ENCODE measurements around the gene ZBTB20. TPM values are rescaled to one million over a fixed set of nuclear protein-coding genes. Genes with fewer than 3 reads are reported as not detected.

Gene ZBTB20
- total and polyA plus RNA-seq, 4 donors: 0.88 to 83.2 (median 20.4) TPM

DNA sequence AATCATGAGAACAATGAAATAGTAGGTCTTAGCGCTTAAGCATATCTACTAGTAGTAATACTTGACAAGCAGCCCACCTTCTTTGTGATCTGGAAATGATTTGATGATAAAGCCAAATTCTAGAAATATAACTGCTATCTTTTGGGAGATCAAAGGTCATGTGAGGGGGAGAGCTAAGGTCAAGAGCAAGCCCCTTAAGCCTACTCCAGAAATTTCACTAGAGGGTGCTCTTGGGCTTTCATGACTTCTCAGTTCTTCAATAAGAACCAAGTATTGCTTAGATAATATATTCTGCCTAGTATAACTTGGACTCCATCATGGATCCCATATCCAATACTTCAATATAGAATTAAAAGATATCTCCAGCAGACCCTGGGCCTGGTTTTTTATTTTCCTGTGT lies 319.6 kb downstream of the ZBTB20 start:
- 85% methylated on average over 1 of the region's 1 CpG for WGBS
- TF ChIP-seq HNF4G (IDR thresholded peaks at IDR 0.05): peak; percentile 45
- TF ChIP-seq RXRA (IDR thresholded peaks at IDR 0.05): peak; percentile 35 to 77
- TF ChIP-seq, protein P1, sequence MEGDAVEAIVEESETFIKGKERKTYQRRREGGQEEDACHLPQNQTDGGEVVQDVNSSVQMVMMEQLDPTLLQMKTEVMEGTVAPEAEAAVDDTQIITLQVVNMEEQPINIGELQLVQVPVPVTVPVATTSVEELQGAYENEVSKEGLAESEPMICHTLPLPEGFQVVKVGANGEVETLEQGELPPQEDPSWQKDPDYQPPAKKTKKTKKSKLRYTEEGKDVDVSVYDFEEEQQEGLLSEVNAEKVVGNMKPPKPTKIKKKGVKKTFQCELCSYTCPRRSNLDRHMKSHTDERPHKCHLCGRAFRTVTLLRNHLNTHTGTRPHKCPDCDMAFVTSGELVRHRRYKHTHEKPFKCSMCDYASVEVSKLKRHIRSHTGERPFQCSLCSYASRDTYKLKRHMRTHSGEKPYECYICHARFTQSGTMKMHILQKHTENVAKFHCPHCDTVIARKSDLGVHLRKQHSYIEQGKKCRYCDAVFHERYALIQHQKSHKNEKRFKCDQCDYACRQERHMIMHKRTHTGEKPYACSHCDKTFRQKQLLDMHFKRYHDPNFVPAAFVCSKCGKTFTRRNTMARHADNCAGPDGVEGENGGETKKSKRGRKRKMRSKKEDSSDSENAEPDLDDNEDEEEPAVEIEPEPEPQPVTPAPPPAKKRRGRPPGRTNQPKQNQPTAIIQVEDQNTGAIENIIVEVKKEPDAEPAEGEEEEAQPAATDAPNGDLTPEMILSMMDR (IDR thresholded peaks at IDR 0.05; ENCODE audit: low read depth, low read length, missing input control): peak; percentile 71
- TF ChIP-seq EGR1 (IDR thresholded peaks at IDR 0.05; ENCODE audit: low read depth in 2 of 2): no peak
- TF ChIP-seq RAD21 (IDR thresholded peaks at IDR 0.05): peak; percentile 90 to 93
- TF ChIP-seq SP1 (IDR thresholded peaks at IDR 0.05): no peak
- TF ChIP-seq HNF4A (conservative IDR thresholded peaks at IDR 0.05): peak; percentile 22 to 69
- TF ChIP-seq NR2F2 (IDR thresholded peaks at IDR 0.05): peak; percentile 99
- TF ChIP-seq GABPA (IDR thresholded peaks at IDR 0.05 in 1 of 2, conservative IDR thresholded peaks at IDR 0.05 in 1 of 2): no peak
- H3K4me1 ChIP-seq (ENCODE audit: control insufficient read depth in 4 of 4, insufficient read depth in 4 of 4, low read length in 3 of 4): peaks cover 0 to 30% (median 9%) of the 10 kb centered on the region in 4 donors
- H3K9ac ChIP-seq (ENCODE audit: low read depth in 1 of 2, low read length in 2 of 2): no peak overlapping the region
- H3K36me3 ChIP-seq (ENCODE audit: control insufficient read depth in 4 of 4, insufficient read depth in 3 of 4, low read depth in 1 of 4, low read length in 3 of 4): no peaks in the 10 kb centered on the region
- no peak overlapping the region for H3K4me3 ChIP-seq (ENCODE audit: low read depth in 1 of 3, low read length in 3 of 3)
- H3K27ac ChIP-seq (ENCODE audit: low read depth in 1 of 2, low read length in 2 of 2): no peak overlapping the region
- H3K9me3 ChIP-seq (ENCODE audit: control insufficient read depth in 4 of 4, low read length in 3 of 4): no peaks in the 10 kb centered on the region
- no peaks in the 10 kb centered on the region for H3K27me3 ChIP-seq (ENCODE audit: control insufficient read depth in 4 of 4, insufficient read depth in 4 of 4, low read length in 3 of 4)
- no peak for DNase-seq (ENCODE audit: low spot score)

DNA sequence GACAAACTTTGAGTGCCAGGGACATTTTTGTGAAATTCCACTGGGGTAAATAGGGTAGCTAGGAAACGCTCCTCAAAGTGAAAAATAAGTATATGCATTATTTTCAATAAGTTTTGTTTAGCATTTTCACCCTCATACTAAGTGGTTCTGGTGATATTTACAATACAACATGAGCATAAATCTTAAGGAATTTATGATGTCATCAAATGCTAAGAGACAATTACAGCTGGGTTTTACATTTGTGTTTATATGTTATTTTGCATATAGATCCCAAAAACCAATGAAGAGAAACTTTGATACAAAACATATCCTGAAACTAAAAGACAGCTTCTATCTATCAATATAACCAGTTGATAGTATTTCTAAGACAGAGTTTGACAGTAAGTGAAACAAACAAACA lies 323.1 kb downstream of the ZBTB20 start:
- no peak for DNase-seq (ENCODE audit: low spot score)
- Histone ChIP-seq H3K4me3 (ENCODE audit: low read depth in 1 of 3, low read length in 3 of 3) (no peak overlapping the region), H3K9me3 (ENCODE audit: control insufficient read depth in 4 of 4, low read length in 3 of 4) (no peaks in the 10 kb centered on the region), H3K27me3 (ENCODE audit: control insufficient read depth in 4 of 4, insufficient read depth in 4 of 4, low read length in 3 of 4) (no peaks in the 10 kb centered on the region), H3K9ac (ENCODE audit: low read depth in 1 of 2, low read length in 2 of 2) (no peak overlapping the region), H3K4me1 (ENCODE audit: control insufficient read depth in 4 of 4, insufficient read depth in 4 of 4, low read length in 3 of 4) (peaks cover 0 to 20% (median 7%) of the 10 kb centered on the region in 4 donors), H3K36me3 (ENCODE audit: control insufficient read depth in 4 of 4, insufficient read depth in 3 of 4, low read depth in 1 of 4, low read length in 3 of 4) (peaks cover 0 to 4% (median 0%) of the 10 kb centered on the region in 4 donors), H3K27ac (ENCODE audit: low read depth in 1 of 2, low read length in 2 of 2) (no peak overlapping the region)
- 93% methylated on average over 1 of the region's 1 CpG for WGBS
- TF ChIP-seq, protein P2, sequence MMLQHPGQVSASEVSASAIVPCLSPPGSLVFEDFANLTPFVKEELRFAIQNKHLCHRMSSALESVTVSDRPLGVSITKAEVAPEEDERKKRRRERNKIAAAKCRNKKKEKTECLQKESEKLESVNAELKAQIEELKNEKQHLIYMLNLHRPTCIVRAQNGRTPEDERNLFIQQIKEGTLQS (IDR thresholded peaks at IDR 0.05): no peak
- TF ChIP-seq RAD21 (IDR thresholded peaks at IDR 0.05) (no peak), RXRA (IDR thresholded peaks at IDR 0.05) (no peak), EGR1 (IDR thresholded peaks at IDR 0.05; ENCODE audit: low read depth in 2 of 2) (no peak), JUND (IDR thresholded peaks at IDR 0.05) (no peak), SP1 (IDR thresholded peaks at IDR 0.05) (no peak), FOXA1 (IDR thresholded peaks at IDR 0.05) (no peak), FOXA2 (IDR thresholded peaks at IDR 0.05) (no peak), HNF4A (conservative IDR thresholded peaks at IDR 0.05) (no peak), HNF4G (IDR thresholded peaks at IDR 0.05) (no peak), TAF1 (conservative IDR thresholded peaks at IDR 0.05) (no peak), GABPA (IDR thresholded peaks at IDR 0.05 in 1 of 2, conservative IDR thresholded peaks at IDR 0.05 in 1 of 2) (no peak), YY1 (IDR thresholded peaks at IDR 0.05) (no peak), NR2F2 (IDR thresholded peaks at IDR 0.05) (no peak)
- TF ChIP-seq, protein P3, sequence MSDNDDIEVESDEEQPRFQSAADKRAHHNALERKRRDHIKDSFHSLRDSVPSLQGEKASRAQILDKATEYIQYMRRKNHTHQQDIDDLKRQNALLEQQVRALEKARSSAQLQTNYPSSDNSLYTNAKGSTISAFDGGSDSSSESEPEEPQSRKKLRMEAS (IDR thresholded peaks at IDR 0.05): no peak
- TF ChIP-seq, protein P4, sequence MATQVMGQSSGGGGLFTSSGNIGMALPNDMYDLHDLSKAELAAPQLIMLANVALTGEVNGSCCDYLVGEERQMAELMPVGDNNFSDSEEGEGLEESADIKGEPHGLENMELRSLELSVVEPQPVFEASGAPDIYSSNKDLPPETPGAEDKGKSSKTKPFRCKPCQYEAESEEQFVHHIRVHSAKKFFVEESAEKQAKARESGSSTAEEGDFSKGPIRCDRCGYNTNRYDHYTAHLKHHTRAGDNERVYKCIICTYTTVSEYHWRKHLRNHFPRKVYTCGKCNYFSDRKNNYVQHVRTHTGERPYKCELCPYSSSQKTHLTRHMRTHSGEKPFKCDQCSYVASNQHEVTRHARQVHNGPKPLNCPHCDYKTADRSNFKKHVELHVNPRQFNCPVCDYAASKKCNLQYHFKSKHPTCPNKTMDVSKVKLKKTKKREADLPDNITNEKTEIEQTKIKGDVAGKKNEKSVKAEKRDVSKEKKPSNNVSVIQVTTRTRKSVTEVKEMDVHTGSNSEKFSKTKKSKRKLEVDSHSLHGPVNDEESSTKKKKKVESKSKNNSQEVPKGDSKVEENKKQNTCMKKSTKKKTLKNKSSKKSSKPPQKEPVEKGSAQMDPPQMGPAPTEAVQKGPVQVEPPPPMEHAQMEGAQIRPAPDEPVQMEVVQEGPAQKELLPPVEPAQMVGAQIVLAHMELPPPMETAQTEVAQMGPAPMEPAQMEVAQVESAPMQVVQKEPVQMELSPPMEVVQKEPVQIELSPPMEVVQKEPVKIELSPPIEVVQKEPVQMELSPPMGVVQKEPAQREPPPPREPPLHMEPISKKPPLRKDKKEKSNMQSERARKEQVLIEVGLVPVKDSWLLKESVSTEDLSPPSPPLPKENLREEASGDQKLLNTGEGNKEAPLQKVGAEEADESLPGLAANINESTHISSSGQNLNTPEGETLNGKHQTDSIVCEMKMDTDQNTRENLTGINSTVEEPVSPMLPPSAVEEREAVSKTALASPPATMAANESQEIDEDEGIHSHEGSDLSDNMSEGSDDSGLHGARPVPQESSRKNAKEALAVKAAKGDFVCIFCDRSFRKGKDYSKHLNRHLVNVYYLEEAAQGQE (IDR thresholded peaks at IDR 0.05): no peak
- TF ChIP-seq, protein P5, sequence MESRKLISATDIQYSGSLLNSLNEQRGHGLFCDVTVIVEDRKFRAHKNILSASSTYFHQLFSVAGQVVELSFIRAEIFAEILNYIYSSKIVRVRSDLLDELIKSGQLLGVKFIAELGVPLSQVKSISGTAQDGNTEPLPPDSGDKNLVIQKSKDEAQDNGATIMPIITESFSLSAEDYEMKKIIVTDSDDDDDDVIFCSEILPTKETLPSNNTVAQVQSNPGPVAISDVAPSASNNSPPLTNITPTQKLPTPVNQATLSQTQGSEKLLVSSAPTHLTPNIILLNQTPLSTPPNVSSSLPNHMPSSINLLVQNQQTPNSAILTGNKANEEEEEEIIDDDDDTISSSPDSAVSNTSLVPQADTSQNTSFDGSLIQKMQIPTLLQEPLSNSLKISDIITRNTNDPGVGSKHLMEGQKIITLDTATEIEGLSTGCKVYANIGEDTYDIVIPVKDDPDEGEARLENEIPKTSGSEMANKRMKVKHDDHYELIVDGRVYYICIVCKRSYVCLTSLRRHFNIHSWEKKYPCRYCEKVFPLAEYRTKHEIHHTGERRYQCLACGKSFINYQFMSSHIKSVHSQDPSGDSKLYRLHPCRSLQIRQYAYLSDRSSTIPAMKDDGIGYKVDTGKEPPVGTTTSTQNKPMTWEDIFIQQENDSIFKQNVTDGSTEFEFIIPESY (IDR thresholded peaks at IDR 0.05): no peak
- TF ChIP-seq, protein P1 (IDR thresholded peaks at IDR 0.05; ENCODE audit: low read depth, low read length, missing input control): no peak

All from liver (tissue), 9 donors.